Inflammatory macrophage (primary cell): ENCODE results near the gene RAD18.

Source experiments
- DNase-seq, 2 donors: peaks; one replicate each; pipeline ENCODE4 v3.0.0-alpha.2; 2020 to 2022

Gene RAD18

DNA sequence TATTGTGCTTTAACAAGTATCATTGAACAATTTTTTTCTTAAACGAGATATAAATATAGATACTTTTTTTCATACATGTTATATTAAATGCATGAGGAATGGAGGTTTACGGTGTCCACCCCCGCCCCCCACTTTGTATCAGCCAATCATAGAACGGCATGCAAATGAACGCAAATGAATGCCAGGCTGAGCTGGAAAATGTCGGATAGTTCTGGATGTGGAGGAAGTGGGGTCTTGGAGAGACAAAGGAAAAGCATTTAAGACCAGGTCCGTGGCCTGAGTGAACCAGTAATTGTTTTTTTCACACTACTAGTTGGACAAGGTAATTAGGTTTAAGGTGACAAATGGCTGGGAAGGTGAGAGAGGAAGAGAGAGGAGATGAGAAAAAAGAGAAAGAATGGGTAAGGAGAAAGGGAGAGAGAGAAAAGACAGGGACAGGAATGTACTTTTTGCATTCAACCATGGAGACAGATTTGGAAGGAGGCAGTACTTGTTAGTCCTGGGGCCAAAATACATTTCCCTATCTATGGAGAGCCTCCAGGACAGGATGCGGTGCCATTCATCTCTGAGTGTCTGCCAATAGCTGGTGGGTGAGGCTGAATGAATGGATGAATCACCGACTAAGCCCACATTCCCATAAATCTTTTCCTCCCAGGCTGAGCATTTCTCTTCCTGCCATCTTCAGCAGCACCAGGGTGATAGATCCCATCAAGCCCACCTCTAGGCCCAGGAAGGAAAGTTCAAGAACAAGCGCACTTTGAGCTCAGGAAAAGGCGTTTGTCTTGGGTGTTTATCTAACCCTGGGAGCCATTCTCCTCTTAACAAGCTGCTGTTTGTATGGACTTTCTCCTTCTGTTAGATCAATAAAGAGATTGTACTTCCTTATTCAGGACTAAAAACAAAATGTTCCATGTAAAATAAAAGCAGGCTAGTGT lies 1.4 kb upstream of the RAD18 start:
- DNase-seq: no peak

DNA sequence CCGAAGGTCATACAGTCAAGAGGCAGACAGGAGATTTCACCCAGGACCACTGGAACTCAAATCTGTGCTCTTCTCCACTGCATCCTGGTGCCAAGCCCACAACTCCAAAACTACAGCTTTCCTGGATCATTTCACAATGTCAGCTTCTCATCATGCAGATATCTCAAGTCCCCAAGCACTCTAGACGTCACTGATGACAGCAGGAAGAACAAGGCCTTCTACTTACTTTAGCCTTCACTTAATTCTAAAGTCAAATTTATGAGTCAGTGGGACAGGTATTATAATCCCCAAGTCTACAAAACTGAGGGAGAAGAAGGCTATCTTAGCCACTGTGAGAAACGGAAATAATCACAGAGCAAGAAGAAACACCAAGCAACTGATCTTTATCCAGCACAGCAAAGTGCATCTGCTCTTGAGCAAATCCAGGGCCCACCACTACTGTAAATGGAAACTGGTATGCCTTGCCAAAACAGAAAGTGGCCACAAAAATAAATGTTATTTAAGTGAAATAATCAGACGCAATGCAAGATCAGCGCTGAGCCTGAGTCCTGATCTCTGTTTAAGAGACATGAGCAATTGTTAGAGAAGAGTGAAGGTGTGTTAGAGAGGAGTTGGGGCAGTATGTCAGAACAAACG lies 928 bp downstream of the RAD18 start:
- DNase-seq: no peak

DNA sequence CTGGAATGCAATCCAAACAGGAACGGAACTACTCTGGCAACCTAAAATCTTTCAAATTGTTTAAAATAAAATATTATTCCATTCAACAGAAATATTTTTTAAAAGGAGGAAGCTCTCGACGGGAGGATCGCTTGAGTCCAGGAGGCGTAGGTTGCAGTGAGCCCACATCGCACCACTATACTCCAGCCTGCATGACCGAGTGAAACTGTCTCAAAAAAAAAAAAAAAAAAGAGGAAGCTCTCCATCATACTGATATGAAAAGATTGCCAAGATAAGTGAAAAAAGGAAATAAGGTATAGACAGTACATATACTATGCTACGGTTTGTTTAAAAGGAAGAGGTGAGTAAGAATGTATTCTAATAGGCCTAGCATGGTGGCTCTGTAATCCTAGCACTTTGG lies 3.6 kb downstream of the RAD18 start:
- DNase-seq: peak; percentile 73 to 76

DNA sequence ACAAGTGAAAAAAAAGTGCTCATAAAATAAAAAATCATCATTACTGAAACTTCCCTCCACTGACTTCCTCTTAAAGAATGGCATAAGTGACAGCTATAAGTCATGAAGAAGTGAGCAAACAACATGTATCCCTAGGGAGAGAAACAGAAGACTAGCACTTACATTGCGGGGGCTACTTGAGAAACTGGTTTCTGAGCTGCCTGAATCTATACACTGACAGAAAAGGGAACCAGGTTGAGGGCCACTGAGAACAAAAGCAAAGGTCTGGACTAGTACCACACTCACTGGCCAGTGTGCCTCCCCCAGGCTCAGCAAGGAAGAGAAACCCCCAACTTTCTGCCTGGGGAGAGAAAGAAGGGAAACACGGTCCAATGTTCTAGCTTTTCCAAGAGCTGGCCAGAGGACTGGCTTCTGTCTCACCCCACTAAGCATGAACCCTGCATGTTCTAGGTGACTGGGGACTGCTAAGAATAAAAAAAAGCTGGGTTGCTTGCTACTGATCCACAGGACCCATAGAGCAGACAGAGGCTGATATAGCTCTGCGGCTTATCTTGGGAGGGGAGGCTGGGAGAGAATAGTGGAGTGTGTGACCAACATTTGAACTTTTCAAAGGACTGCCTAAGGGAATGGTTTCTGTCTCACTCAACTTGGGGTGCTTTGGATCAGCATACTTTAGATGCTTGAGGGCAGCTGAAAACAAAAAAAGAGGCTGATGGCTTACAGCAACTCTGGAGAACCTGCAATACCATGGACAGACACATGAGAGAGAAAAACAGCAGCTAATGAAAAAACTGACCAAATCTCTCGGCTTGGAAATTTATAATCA lies 8.1 kb downstream of the RAD18 start:
- peak; percentile 72 to 74 for DNase-seq

- DNase-seq: no peak
Measured at GRCh38 chr3:8953313-8953712, 10.0 kb downstream of the RAD18 start.

DNA sequence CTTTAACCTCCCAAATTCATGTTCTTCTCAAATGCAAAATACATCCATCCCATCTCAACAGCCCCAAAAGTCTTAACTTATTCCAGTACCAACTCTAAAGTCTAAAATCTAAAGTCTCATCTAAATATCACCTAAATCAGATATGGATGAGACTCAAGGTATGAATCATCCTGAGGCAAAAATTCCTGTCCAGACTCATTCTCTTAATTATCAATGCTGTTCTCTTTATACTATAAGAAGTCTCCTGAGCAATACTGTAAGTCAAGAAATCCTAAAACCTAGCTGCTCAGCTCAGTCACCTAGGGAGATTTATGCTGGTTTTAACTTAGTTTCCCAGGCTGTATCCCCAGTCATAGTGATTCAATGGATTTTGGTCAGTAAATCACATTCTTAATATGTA lies 11.1 kb downstream of the RAD18 start:
- DNase-seq: no peak

GRCh38 chr3:8945890-8946600 lies 17.2 kb downstream of the RAD18 start:
- DNase-seq: peak; percentile 50 to 72

- DNase-seq: no peak
Measured at GRCh38 chr3:8942746-8943488, 20.4 kb downstream of the RAD18 start.

DNA sequence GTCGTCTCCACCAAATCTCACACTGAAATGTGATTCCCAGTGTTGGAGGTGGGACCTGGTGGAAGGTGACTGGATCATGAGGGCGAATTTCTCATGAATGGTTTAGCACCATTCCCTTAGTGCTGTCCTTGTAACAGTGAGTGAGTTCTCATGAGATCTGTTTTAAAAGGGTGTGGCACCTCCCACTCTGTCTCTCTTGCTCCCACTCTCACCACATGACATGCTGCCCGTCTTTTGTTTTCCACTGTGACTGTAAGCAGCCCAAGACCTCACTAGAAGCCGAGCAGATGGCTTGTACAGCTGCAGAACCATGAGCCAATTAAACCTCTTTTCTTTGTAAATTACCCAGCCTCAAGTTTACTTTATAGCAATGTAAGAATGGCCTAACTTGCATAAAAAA lies 21.2 kb downstream of the RAD18 start:
- peak; percentile 54 to 70 for DNase-seq

DNA sequence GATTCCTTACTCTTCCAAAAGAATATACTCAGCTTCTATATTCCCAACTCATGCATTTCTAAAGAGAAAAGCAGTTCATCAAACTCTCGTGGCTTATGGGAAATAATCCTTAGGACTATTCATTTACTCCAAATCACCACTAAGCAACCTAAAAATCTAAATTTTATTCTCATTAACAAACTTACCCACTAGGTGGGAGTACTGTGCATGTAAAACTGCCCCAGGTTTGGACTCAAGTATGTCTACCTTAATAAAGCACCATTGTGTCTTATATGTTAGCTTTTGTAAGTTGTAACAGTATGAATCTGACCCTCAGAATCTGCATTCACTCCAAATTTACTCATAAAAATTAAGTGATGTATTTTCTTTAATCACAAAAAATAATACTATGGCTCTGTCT lies 25.3 kb downstream of the RAD18 start:
- peak; percentile 7 to 43 for DNase-seq

GRCh38 chr3:8937064-8938020 lies 25.9 kb downstream of the RAD18 start:
- DNase-seq: no peak

DNA sequence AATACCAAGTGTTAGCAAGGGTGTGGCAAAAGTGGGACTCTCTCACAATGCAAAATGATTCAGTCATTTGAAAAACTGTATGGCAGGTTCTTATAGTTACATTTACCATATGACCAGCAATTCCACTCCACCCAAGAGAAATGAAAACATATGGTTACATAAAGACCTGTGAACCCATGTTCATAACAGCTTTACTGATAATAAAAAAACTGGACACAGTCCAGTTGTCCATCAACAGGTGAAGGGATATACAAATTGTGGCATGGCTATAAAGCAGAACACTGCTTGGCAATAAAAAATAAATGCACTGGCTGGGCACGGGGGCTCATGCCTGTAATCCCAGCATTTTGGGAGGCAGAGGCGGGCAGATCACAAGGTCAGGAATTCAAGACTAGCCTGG lies 30.8 kb downstream of the RAD18 start:
- no peak for DNase-seq

DNA sequence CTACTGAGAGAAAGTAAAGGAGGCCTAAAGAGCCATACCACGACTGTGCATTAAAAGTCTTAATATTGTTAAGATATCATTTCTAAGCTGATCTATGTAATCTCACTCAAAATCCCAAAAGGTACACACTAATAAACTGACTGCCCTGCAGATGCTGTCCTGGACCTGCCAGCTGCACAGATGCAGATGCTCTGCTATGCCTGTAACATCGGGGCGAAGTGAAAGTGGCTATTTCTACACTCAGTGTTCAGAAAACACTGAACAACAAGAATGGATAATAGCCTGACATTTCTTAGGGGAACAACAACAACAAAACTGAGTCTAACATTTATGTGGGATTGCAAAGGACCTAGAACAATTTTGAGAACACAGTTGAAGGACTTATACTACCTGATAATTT lies 31.9 kb downstream of the RAD18 start:
- DNase-seq: no peak

DNA sequence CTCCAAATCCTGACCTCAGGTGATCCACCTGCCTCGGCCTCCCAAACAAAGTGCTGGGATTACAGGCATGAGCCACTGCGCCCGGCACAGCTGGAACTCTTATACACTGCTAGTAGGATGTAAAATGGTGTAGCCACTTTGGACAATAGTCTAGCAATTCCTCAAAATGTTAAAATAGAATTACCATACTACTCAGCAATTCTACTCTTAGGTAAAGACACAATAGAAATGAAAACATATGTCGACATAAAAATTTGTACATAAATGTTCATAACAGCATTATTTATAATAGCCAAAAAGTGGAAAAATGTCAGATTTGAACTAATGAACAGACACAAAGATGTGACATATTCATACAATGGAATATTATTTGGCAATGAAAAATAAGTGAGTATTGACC lies 33.4 kb downstream of the RAD18 start:
- no peak for DNase-seq

DNA sequence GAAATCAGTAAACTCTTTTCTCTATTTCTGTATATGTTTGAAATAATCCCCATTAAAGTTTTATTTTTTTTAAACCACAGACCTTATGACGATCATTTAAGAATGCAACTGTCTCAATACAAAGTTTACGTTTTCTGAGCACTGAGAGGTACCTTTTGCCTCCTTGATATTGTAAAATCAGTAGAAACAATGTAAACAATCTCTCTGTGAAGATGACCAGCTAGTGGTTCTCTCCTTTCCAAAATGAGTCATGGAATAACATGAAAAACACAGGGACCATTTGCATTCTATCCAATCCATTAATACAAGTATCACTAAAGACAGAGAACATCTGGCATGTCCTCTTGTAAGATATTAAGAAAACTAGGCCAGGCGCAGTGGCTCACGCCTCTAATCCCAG lies 48.8 kb downstream of the RAD18 start:
- DNase-seq: no peak

DNA sequence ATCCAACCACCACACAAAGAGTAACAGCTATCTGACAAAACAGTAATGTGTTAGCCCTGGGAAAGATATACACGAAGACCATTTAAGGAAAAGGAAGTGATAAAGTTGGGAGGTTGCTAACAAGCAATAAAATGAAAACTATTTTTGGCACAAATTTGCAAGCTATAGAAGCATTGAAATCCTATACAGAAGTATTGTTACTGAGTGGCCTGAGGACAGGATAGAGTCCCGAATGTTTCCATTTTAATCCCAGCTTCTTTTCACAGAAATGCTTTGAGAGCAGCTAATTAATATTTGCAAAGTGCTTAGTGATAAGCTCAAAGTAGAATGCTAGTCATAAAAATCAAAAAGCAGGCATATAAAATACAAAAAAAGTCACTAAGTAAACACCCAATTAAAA lies 51.5 kb downstream of the RAD18 start:
- no peak for DNase-seq

DNA sequence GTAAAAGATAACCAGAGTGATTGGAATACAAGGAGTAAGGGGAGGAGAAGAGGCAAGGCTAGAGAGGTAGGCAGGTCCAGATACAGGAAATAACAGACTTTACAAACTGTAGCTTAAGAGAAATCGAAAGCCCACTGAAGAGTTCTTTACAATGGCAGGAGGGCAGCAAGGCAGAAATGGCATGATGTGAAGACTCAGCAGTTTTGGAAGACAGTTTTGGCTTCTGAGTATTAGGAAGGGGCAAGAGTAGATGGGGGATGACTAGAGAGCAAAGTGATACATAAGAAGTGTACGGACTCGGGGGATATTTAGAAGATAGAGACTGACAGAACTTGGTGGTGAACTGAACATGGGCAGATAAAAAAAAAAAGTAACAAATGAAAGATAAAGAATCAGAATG lies 54.1 kb downstream of the RAD18 start:
- no peak for DNase-seq

DNA sequence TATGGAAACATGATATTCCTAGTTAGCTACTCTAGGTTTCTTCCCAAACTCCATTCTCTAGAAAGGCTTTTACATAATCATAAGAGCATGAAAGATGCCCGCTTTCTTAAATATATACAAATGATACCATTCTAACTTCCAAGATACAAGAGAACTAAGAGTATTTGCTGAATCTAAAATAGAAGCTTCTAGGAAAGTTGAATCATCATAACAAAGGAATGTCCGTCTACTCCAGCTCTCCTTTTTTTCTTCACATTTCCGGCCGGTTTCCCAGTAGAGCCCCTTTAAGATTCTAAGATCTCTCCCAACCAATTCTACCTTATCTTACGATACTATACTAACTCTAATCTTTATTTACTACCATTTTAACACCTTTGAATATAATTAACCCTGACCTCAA lies 60.1 kb downstream of the RAD18 start:
- DNase-seq: no peak

GRCh38 chr3:8900869-8901268 lies 62.4 kb downstream of the RAD18 start:
- DNase-seq: no peak

DNA sequence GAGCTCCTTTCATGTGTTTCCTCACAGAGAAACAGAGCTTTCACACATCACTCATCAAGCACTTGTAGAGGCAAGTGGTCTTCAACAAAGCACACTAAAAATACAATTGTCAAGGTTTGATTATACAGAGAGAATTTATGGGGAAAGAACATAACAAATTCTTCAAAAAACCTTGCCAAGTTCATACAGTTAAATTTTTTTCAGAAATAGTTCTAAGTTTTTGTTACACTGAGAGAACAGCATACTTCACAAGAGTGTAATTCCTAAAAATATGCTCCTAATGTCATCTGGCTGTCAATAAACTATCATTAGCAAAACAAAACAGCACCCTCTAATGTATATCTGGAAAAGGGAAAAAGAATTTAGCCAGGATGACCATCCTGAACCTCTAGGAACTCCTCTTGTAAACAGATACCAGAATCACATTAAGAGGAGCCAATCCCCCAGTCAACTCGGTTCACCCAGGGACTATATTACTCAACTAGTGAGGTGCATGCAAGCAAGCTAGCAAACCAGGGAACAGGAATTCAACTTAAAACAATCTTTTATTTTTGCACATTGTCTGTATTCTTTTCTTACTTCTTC lies 63.3 kb downstream of the RAD18 start:
- DNase-seq: no peak
